GM18951 (cell line): Measurements from ENCODE around the gene STX5.

Experiments
- POLR2A ChIP-seq: IDR thresholded peaks from 4 replicates; pipeline ENCODE4 v1.6.1; 2011; ENCODE audit warnings: mild to moderate bottlenecking; ENCODE audit not compliant: insufficient read length, insufficient read depth; ENCODE audit errors: extremely low read depth
- in situ Hi-C: fragments of 300-500 bp; cut with MboI; formaldehyde crosslinking; loops from one replicate; pipeline ENCODE4 v1.12.0; 2022; ENCODE audit warnings: low sequenced_read_pairs, mixed read lengths, inconsistent platforms; ENCODE audit not compliant: unreplicated experiment

The STX5 gene

GRCh38 chr11:62831520-62832335 lies at the start of gene STX5:
TSS of gene STX5 (minus strand) at chr11:62832051. CDS start at chr11:62831243, 808 bp downstream.
- in situ Hi-C loops, result no loop called here
- TF ChIP-seq POLR2A, result peak; percentile 74

GRCh38 chr11:62880803-62881578 lies 49.1 kb upstream of the STX5 start, which contains the start of gene SLC3A2:
TSS of gene SLC3A2 (plus strand) at chr11:62880896. CDS start at chr11:62881024, 128 bp downstream.
- in situ Hi-C loops, result no loop called here
- TF ChIP-seq POLR2A, result peak; percentile 99

- in situ Hi-C loops, result no loop called here
- no peak for TF ChIP-seq POLR2A
These were observed 48.5 kb upstream of the STX5 start for GRCh38 chr11:62880231-62880802.

GRCh38 chr11:62879235-62879978 lies 47.6 kb upstream of the STX5 start:
- no peak for TF ChIP-seq POLR2A
- in situ Hi-C loops, result no loop called here

- in situ Hi-C loops, result no loop called here
- TF ChIP-seq POLR2A, result no peak
These were observed 44.9 kb upstream of the STX5 start for GRCh38 chr11:62876712-62877111.

- no peak for TF ChIP-seq POLR2A
- in situ Hi-C loops, result no loop called here
These were observed 44.0 kb upstream of the STX5 start for GRCh38 chr11:62875698-62876478.

GRCh38 chr11:62874851-62875250 lies 43.0 kb upstream of the STX5 start:
- in situ Hi-C loops, result loop anchor here (25.0 kb wide), 1 partner anchor 488 kb away; no protein-coding TSS in a partner anchor
- TF ChIP-seq POLR2A, result no peak

- TF ChIP-seq POLR2A, result no peak
- in situ Hi-C loops, result loop anchor here (25.0 kb wide), 1 partner anchor 478 kb away; no protein-coding TSS in a partner anchor
These were observed 33.8 kb upstream of the STX5 start for GRCh38 chr11:62865635-62866034.

- no peak for TF ChIP-seq POLR2A
- in situ Hi-C loops, result loop anchor here (25.0 kb wide), 1 partner anchor 477 kb away; no protein-coding TSS in a partner anchor
These were observed 32.0 kb upstream of the STX5 start for GRCh38 chr11:62863687-62864335.

- in situ Hi-C loops, result loop anchor here (25.0 kb wide), 1 partner anchor 474 kb away; no protein-coding TSS in a partner anchor
These were observed 29.8 kb upstream of the STX5 start for GRCh38 chr11:62861564-62862192.
